GM18507 (cell line): Measurements from ENCODE around the gene TEX38.
"Not testable (repeated sequence)": the region's sequence is repeated elsewhere in the genome, so short reads cannot be mapped to it uniquely, and the experiment has no call there.

ENCODE experiments used
- DNase-seq: peaks from one replicate; pipeline ENCODE4 v3.0.0; 2011; ENCODE audit warnings: low read depth; ENCODE audit not compliant: insufficient read length; ENCODE audit errors: extremely low spot score
- FAIRE-seq: peaks from 2 replicates; lab custom pipeline; 2011; peaks lifted over from hg19 to GRCh38; lab: Jason Lieb, UNC

TEX38 gene

DNA sequence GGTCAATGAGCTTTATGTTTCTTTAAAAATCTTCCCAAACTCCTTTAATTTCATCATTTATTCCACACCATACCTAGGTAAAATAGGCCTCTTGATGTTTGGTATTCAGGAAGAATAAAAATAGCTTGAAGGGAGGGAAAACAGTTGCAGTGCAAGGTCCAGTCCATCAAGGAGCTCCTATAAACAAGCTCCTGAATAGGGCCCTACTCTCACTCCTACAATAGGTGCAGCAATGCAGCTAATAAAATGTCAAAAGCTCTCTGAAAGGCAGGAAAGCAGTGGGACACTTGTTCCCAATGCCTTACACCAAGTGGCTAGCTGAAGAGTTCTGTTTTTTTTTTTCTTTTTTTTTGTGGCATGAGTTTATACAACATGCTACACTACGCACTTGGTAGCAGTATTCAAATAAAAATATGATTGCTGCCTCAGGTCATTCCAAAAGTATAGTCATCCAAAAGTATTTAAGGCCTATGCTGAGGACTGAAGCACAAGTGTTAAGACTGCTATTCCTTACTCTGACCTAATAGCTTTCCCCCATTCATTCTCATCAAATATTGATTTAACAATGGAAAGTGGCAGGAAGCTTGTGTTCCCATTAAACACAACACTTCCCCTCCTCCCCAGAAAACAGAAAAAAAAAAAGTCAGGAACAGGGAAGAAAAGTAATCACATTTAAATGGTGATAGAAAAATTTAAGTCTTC is 9.8 kb downstream of the TEX38 start:
- DNase-seq (no peak), FAIRE-seq (no peak)

DNA sequence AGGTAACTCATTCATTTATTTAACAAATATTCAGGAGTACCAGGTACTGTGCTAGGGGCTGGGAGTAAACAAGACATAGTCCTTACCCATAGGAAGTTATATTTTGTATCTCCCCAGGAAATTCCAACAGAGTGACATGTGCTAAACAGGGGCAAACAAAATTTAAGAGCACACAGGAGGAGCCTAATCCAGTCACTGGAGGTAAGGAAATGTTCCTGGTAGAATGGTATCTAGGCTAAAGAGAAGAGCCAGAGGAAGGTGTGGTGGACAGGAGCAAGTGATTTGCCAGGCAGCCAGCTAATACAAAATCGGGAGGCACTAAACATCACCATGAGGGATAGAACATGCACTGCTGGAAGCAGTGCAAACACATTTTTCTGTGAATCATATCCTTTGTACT is 10.4 kb downstream of the TEX38 start:
- DNase-seq (no peak), FAIRE-seq (no peak)

DNA sequence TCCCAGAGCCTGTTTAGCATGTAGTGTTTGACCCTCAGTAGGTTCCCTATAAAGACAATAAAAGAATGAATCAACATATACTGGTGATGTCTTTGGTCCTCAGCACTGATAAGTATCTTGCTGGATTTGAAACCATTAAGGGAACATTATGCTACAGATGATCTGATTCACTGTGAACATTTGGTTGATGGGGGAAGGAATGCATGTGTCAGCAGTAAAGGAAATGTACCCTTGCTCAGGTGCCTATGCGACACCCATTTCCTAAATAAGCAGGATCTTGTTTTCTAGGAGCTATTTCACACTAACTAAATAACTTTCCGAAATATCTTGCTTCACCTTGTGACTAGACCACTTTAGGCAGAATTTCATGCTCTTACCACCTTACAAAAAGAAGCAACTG is 13.0 kb downstream of the TEX38 start:
- FAIRE-seq: no peak
- no peak for DNase-seq

DNA sequence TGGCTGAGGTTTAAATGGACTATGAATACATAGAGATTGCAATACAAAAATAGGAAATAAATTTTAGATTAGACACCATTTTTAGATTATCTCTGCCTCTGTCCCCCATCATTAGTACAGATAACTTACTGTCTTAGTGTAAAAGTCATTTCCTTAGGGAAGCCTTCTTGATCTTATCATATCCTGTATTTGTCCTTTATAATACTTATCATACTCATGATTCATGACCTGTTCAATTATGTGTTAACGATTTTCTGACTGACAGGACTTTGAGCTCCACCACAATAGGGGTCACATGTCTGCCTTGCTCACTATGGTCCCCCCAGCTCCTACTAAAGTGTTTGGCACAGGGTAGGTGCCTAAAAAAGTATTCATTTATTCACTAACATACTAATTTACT is 14.6 kb downstream of the TEX38 start:
- no peak for DNase-seq
- no peak for FAIRE-seq

DNA sequence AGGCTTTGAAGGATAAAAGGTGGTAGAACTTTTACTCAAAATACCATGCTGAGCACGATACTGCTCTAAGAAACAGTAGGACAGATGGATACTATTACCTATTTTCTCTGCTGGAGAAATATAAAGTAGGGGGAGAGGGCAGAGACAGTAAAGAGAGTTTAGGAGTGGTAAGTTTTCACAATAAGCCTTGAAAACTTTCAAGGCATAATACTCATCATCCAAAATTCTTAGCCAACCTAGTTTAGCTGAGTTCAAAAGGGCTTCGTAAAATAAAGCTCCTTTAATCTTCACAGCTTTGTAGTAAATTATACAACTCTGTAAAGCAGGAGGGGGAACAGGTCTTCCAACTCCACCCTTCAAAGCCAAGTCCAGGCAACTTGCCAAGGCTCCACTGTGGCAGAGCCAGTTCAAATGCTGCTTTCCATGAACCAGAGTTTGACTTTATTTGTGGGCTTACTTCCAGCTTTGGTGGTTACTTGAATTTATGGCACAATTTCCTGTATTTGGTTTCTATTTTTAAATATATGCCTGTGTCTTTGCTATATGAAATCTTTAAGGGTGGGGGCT is 15.5 kb downstream of the TEX38 start:
- DNase-seq: no peak
- no peak for FAIRE-seq

DNA sequence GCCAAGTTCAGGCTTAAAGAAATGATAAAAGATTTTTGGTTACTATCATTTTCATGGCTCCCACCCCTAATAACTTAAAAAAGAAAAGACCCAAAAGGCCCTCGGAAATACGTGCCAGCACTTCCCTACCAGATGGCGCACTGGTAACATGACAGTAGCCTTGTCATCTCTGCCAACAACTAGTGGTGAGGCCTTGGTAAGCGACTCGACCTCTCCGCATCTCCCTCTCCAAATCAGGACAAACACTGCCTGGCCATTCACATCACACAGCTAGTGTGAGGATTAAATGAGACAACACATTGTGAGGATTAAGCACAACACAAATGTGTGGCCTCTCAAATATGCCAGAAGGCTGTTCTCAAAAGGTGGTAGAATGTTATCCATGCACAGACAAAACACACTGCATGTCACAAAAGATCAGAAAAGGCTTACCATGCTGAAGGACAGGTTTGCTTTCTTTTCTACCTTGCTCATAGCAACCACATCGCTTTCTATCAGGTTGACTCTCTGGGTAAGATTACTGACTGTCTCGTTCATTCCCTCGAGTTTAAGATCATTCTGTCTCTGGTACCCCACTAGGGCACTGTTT is 16.4 kb downstream of the TEX38 start:
- no peak for FAIRE-seq
- DNase-seq: no peak

DNA sequence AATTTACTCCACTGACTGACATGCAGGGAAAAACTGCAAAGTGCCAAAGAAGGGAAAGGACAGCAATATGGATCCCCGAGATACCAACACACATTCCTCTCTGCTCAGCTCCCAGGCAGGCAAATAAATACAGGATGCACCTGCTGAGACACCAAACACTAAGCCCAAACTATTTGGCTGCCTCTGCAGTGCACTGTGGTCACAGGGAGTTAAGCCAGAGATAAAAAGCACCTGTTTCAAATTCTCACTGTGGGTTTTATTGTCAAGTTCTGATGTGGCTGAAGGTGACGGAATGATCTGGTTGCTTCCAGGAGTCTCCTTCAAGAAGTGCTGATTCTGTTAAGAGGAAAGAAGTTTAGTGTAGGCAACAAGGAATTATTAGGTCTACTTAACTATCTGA is 17.7 kb downstream of the TEX38 start:
- no peak for FAIRE-seq
- no peak for DNase-seq

DNA sequence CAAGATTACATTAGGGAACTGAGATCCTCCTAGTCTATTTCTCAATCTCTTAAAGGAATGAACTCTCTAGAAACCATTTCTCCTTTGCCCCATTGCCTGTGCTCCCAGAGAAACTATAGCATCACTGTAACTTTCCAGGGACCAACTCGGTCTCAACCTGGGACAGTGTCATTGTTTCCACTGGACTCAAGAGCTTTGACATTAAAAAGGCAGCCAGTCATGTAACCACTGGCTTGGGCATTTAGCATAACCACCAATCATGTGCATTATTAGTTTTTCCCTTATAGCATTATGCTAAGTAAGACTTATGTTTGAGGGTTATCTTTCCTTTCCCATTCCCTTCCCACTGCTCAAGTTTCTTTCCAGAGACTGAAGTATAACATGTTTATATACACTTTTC is 18.2 kb downstream of the TEX38 start:
- FAIRE-seq: no peak
- DNase-seq: no peak

DNA sequence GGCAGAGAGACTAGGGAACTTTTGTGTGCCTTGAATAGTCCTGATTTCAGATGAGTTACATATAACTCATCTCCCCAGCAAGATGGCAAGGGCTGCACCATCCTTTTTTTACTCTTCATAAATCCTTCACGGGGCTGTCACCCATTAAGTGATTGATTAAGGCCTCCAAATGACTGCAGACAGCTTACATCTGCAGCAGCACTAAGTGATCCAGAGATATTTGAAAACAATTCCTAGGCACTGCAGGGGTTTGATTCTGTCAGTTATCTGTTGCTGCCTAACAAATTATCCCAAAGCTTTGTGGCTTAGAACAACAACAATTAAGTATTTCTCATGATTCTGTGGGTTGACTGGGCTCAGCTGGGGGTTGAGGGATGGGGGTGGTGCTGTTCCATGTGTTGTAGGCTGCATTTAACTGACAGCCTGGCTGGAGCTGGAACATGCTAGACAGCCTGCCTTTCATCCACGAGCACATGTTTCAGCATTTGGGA is 19.3 kb downstream of the TEX38 start:
- FAIRE-seq (no peak), DNase-seq (no peak)

DNA sequence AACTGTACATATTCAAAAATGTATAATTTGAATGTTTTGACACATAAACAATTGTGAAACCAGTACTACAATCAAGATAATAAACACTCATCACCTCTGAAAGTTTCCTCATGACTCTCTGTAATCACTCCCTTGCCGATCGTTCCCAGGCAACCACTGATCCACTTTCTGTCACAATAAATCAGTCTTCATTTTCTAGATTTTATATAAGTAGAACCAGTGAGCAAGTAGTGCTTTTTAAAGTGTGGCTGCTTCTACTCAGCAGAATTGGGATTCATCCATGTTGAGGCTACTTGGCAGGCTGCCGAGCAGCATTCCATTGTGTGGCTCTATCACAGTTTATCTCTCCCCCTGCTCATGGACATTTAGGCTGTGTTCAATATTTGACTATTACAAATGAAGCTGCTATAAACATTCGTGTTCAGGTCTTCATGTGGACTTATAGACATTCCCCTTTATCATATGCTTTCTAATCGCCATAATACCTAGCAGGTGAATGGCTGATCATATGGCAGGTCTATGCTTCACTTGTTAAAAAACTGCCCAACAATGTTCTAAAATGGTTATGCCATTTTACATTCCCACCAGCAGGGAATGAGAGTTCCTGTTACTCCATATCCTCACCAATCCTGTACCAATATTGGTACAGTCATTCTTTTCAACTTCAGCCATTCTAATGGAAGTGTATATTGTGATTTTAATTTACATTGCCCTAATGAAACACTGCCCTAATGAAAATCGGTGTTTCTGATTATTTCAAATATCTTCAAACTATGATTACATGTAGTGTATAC is 20.5 kb downstream of the TEX38 start:
- FAIRE-seq (no peak), DNase-seq (no peak)

DNA sequence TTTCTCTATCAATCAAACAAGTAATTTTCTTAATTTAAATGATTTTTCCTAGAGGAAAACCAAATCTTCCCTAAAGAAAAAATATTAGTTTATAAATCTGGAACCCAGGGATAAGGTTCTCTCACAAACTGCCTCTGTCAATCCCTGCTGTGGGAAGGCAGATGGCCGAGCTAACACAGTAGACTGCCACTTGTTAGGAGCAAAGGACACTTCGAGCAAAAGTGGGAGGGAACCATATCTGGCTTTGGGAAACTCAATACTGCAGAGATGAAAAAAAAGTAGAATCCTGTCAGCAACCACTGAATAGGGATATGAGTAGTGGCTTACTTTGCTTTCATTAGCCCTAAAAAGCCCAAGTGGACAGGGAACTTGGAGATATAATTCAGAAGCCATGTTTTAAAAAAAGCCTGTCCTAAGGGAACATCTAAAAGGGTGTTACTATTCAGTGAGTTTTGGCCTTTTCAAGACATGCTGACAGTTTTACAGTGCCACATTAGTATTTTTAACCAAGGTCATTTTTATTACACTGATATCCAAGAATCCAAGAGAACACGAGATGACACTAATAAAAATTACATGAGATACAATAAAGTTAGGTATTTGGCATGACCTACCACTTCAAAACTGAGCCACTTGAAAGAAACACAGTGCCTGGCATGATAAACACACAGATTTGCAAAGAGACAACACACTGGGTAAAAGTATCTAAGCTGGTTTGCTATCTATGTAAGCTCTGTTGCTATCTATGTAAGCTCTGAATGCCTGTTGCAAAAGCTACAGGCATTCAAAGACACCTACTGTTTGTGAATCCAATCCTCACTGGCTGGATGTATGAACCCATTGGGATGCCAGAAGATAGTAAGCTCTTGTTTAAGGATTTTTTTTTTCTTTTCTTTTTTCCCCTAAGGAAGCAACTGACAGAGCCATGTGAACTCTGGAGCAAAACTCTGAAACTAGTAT is 21.4 kb downstream of the TEX38 start:
- FAIRE-seq (no peak), DNase-seq (no peak)

DNA sequence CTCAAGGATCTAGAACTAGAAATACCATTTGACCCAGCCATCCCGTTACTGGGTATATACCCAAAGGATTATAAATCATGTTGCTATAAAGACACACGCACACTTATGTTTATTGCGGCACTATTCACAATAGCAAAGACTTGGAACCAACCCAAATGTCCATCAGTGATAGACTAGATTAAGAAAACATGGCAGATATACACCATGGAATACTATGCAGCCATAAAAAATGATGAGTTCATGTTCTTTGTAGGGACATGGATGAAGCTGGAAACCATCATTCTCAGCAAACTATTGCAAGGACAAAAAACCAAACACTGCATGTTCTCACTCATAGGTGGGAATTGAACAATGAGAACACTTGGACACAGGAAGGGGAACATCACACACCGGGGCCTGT is 23.0 kb downstream of the TEX38 start:
- FAIRE-seq, DNase-seq: not testable (repeated sequence)

DNA sequence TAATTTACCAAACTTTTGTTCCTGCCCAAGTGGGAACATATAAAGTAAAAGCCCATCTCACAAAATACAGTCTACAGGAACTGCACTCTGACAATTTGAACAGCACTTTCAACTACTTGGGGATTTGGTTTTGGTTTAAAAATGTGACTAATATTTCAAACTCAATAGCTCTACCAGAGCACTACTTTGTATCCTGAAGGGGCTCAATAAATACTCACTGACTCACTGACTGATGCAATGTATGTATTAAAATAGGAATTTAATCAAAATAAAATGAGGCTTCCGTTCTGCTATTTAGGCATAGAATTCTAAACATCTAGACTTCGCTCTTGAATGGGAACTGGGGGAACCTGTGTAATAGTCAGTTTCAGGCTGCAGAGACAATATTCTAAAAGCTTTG is 25.4 kb downstream of the TEX38 start:
- DNase-seq (no peak), FAIRE-seq (no peak)

DNA sequence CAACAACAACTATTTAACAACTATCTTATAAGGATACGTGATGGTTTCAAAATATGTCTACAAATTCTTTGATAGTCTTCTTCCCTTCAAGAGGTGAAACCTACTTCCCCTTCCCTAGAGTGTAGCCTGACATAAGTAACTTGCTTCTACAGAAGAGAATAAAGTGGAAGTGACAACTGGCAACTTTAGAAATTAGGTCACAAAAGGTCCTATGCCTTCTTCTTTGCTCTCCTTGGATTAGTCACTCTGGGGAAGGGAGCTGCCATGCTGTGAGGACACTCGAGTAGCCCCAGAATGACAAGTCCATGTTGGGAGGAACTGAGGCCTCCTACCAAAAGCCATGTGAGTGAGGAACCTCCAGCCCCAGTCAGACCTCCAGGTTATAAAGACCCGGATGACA is 28.0 kb downstream of the TEX38 start:
- FAIRE-seq: no peak
- no peak for DNase-seq

DNA sequence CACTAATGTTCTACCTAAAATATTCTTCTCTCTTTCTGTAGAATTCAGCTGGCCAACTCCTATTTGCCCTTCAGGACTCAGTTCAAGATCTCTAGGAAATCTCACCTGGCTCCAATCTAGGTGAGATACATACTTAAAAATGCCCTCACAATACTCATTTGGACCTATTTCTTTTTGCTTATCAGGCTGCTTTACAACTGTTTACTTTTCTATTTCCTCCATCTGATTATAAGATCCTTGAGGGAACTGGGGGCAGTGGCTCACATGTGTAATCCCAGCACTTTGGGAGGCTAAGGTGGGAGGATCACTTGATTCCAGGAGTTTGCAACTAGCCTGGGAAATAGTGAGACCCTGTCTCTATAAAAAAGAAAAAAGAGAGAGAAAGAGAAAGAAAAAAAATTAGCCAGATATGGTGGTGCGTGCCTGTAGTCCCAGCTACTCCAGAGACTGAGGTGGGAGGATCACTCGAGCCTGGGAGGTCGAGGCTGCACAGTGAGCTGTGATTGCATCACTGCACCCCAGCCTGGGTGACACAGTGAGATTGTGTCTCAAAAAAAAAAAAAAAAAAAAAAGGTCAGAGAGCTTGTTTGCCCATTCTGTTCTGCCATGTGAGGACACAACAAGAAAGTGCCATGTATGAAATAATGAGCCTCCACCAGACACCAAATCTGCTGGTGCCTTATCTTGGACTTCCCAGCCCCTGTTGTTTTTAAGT is 32.4 kb downstream of the TEX38 start:
- FAIRE-seq (no peak), DNase-seq (no peak)

DNA sequence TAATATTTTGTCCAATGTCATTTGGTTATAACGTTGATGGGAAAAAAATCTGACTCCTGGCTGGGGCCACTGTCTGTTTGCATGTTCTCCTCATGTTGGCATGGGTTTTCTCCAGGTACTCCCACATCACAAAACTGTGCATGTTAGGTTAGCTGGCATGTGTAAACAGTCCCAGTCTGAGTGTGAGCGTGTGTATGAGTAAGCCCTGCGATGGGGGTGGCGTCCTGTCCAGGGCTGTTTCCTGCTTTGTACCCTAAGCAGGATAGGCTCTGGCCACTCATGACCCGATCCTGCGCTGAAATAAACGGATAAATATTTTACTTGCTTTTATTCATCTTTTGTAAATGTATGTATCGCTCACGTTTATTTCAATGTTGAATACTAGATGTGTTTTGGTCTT is 33.8 kb downstream of the TEX38 start:
- FAIRE-seq (no peak), DNase-seq (no peak)

DNA sequence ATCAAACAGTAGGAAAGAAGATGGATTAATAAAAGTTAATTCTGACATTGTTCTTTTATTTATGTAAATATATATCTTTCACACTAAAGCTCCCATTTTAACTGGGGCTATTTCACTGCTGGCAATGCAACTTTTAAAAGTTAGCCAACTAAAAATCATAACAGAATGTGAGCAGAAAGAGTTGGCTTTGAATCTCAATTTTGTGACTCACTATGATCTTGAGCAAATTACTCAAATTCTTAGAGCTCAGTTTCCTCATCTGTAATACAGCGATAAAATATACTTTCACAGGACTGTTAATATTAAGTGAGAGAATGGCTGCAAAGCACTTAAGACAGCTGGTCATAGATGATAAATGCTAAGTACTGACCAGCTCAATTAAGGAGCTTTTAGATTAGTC is 36.5 kb downstream of the TEX38 start:
- no peak for FAIRE-seq
- no peak for DNase-seq

DNA sequence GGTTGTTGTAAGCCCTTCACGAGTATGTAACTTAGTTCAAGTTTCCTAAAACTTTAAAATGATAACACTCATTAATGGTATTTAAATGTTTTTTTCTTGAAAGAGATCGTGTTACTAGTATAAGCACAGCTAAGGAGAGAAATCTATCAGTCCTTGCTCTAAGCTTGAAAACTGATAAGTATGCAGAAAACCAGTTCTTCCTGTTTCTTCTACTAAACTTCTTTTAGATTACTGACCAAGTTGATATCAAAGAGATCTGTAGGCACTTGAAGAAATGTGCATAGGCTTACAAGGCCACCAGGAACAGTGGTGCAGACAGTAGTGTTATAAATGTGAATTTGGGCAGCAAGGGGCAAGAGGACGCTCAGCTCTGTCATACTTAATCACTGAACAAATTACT is 43.3 kb downstream of the TEX38 start:
- DNase-seq (no peak), FAIRE-seq (no peak)

DNA sequence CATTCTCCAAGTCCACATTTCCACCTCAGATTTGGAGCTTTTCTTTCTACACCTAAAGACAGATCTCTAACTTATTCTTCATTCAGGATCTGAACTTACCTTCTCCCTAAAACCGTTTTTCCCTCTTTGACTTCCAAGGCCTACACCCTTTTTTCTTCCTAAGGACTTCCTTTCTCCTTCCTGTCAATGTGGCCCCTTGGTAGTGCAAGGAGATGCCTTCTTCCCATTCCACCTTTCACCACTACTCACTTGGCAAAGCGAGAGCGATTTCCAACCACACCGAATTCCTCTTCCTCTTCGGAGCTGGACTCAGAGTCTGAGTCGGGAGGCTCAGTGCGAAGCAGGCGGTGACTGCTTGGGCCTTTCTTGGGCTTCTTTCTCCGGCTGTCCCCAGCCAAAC is 46.0 kb downstream of the TEX38 start:
- no peak for DNase-seq
- FAIRE-seq: no peak
